Measurements from ENCODE around the gene PAIP2B. TPM values are rescaled to one million over a fixed set of nuclear protein-coding genes. Genes with fewer than 3 reads are reported as not detected.
"Not testable (repeated sequence)": the region's sequence is repeated elsewhere in the genome, so short reads cannot be mapped to it uniquely, and the experiment has no call there.

Gene PAIP2B
- total and polyA plus RNA-seq, 2 of the 4 experiments (the other 2 are of a cell fraction) = 0.15 to 0.18 TPM

- Histone ChIP-seq H3K79me1 (ENCODE audit: low read depth in 1 of 2, low read length in 2 of 2) (no peaks in the 10 kb centered on the region), H2AFZ (replicated peaks; ENCODE audit: low read length, poor library complexity) (no peak overlapping the region), H3K9me1 (ENCODE audit: insufficient read depth, low read length) (no peaks in the 10 kb centered on the region), H3K9ac (ENCODE audit: low read depth, low read length) (no peak overlapping the region), H2BK20ac (ENCODE audit: low read depth, low read length) (no peak overlapping the region), H3K27ac (ENCODE audit: insufficient read depth, low read length) (no peak overlapping the region), H2BK15ac (ENCODE audit: low read depth, low read length) (no peak overlapping the region), H2AK5ac (ENCODE audit: low read depth, low read length) (no peak overlapping the region), H3K18ac (ENCODE audit: low read depth, low read length) (no peak overlapping the region), H2AK9ac (replicated peaks; ENCODE audit: low read depth, low read length, poor library complexity) (no peak overlapping the region), H4K20me1 (ENCODE audit: insufficient read depth, low read length) (no peaks in the 10 kb centered on the region), H3K4me3 (ENCODE audit: insufficient read depth, low read depth, low read length) (no peak overlapping the region), H3K27me3 (ENCODE audit: control insufficient read depth, insufficient read depth, low read length) (peaks cover 11% of the 10 kb centered on the region), H3K23ac (ENCODE audit: low read depth, low read length) (no peak overlapping the region), H2BK120ac (ENCODE audit: low read depth, low read length) (no peak overlapping the region), H3K56ac (ENCODE audit: extremely low read depth, insufficient read depth, low read length) (no peak overlapping the region), H3K4ac (ENCODE audit: low read depth, low read length) (no peak overlapping the region), H4K5ac (ENCODE audit: low read depth, low read length) (no peak overlapping the region), H3K4me1 (ENCODE audit: control insufficient read depth, insufficient read depth, low read length) (no peaks in the 10 kb centered on the region), H3K36me3 (ENCODE audit: control insufficient read depth, insufficient read depth, low read length) (no peaks in the 10 kb centered on the region), H3K14ac (replicated peaks; ENCODE audit: low read depth, low read length) (no peak overlapping the region), H2BK5ac (ENCODE audit: low read depth, low read length, poor library complexity, severe bottlenecking) (no peak overlapping the region), H4K91ac (ENCODE audit: insufficient read depth, low read depth, low read length) (no peak overlapping the region), H3K9me3 (ENCODE audit: control insufficient read depth, insufficient read depth, low read length) (no peaks in the 10 kb centered on the region), H4K8ac (ENCODE audit: low read depth in 2 of 2, low read length in 2 of 2) (no peak overlapping the region), H3K4me2 (ENCODE audit: low read depth, low read length) (no peak overlapping the region)
- intact Hi-C loops (cut with micrococcal nuclease) (no loop called here), dilution Hi-C loops (cut with HindIII; ENCODE audit: low sequenced_read_pairs, unreplicated experiment) (no loop called here), in situ Hi-C loops (cut with MboI; ENCODE audit: low sequenced_read_pairs) (no loop called here)
- CTCF ChIA-PET = interaction anchor here (0.7 kb wide), 1 partner anchor 96 kb away, joined by 3 read pairs; the partner anchor contains the start of gene ZNF638
- TF ChIP-seq RFX5 (IDR thresholded peaks at IDR 0.05; ENCODE audit: low read depth, low read length) = no peak
- DNase-seq (no peak), ATAC-seq (ENCODE audit: low read depth) (no peak)
- BruUV-seq (replicated peaks) = no TSS peak
- 55% methylated on average over 3 of the region's 7 CpGs; no CpG with 5 or more reads in 1 of the 2 experiments for WGBS, 2 experiments (ENCODE audit: extremely low coverage in 2 of 2, insufficient read length in 1 of 2)
- POLR2A ChIA-PET (ENCODE audit: unreplicated experiment) = no interaction called here
These were observed 9.2 kb upstream of the PAIP2B start for GRCh38 chr2:71235930-71236587.

GRCh38 chr2:71233072-71233471, 6.2 kb upstream of the PAIP2B start:
- H2AK5ac ChIP-seq (ENCODE audit: low read depth, low read length); H4K5ac ChIP-seq (ENCODE audit: low read depth, low read length); H4K8ac ChIP-seq (ENCODE audit: low read depth in 2 of 2, low read length in 2 of 2); H3K56ac ChIP-seq (ENCODE audit: extremely low read depth, insufficient read depth, low read length); H3K36me3 ChIP-seq (ENCODE audit: control insufficient read depth, insufficient read depth, low read length); H2BK20ac ChIP-seq (ENCODE audit: low read depth, low read length); POLR2A ChIA-PET (ENCODE audit: unreplicated experiment); H3K9me1 ChIP-seq (ENCODE audit: insufficient read depth, low read length); DNase-seq; H3K18ac ChIP-seq (ENCODE audit: low read depth, low read length); H3K9ac ChIP-seq (ENCODE audit: low read depth, low read length); H2AFZ ChIP-seq (replicated peaks; ENCODE audit: low read length, poor library complexity); H2BK5ac ChIP-seq (ENCODE audit: low read depth, low read length, poor library complexity, severe bottlenecking); H3K4me2 ChIP-seq (ENCODE audit: low read depth, low read length); H4K20me1 ChIP-seq (ENCODE audit: insufficient read depth, low read length); H3K4me3 ChIP-seq (ENCODE audit: insufficient read depth, low read depth, low read length); H3K4ac ChIP-seq (ENCODE audit: low read depth, low read length); intact Hi-C loops (cut with micrococcal nuclease); BruUV-seq (replicated peaks); dilution Hi-C loops (cut with HindIII; ENCODE audit: low sequenced_read_pairs, unreplicated experiment); in situ Hi-C loops (cut with MboI; ENCODE audit: low sequenced_read_pairs); CTCF ChIA-PET; H2BK120ac ChIP-seq (ENCODE audit: low read depth, low read length); H3K23ac ChIP-seq (ENCODE audit: low read depth, low read length); H2AK9ac ChIP-seq (replicated peaks; ENCODE audit: low read depth, low read length, poor library complexity); H3K27ac ChIP-seq (ENCODE audit: insufficient read depth, low read length); H3K14ac ChIP-seq (replicated peaks; ENCODE audit: low read depth, low read length); H2BK15ac ChIP-seq (ENCODE audit: low read depth, low read length); H3K27me3 ChIP-seq (ENCODE audit: control insufficient read depth, insufficient read depth, low read length); H3K79me1 ChIP-seq (ENCODE audit: low read depth in 1 of 2, low read length in 2 of 2); ATAC-seq (ENCODE audit: low read depth); H3K9me3 ChIP-seq (ENCODE audit: control insufficient read depth, insufficient read depth, low read length); H3K4me1 ChIP-seq (ENCODE audit: control insufficient read depth, insufficient read depth, low read length); H4K91ac ChIP-seq (ENCODE audit: insufficient read depth, low read depth, low read length): not testable (repeated sequence)
- 34% methylated on average over 2 of the region's 7 CpGs; no CpG with 5 or more reads in 1 of the 2 experiments for WGBS, 2 experiments (ENCODE audit: extremely low coverage in 2 of 2, insufficient read length in 1 of 2)

Measured in IMR-90 (cell line).